Vagina (tissue), 2 donors: ENCODE measurements around the gene CA4.
"Not testable (repeated sequence)": the region's sequence is repeated elsewhere in the genome, so short reads cannot be mapped to it uniquely, and the experiment has no call there.

ENCODE experiments used
- POLR2A ChIP-seq, 2 donors: fragments of 450-650 bp; IDR thresholded peaks; one replicate each; pipeline ENCODE4 v1.6.1; 2017; ENCODE audit warnings: antibody characterized with exemption in 2 of 2, mild to moderate bottlenecking in 2 of 2, moderate library complexity in 2 of 2
- TF ChIP-seq, protein P1 (sequence below), 3 experiments: fragments of 450-650 bp in 2 of 3; fragments of 200-600 bp in 1 of 3; sonication (generic) in 1 of 3; IDR thresholded peaks; one replicate each; pipeline ENCODE4 v1.5.1; 2017 to 2019; ENCODE audit warnings: antibody characterized with exemption in 3 of 3, mild to moderate bottlenecking in 2 of 3, moderate library complexity in 2 of 3

DNA sequence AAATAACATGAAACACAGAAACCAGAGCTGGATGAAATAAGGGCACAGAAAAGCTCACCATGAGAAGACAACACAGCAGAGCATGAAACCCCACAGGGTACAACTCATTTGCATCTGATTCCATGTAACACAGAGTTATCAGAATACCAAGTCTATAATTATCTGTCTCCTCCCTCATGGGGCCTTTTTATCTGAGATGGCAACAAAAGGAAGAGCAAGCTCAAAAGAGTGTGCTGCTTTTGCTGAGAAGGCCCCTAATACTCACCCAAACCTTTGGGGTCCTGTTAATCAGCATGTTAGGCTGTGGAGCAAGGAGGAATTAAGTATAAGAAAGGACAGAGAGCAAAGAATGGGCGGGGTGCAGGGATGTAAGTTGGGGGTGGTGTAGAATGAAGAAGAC, 36.6 kb downstream of the CA4 start:
- TF ChIP-seq, protein P1, sequence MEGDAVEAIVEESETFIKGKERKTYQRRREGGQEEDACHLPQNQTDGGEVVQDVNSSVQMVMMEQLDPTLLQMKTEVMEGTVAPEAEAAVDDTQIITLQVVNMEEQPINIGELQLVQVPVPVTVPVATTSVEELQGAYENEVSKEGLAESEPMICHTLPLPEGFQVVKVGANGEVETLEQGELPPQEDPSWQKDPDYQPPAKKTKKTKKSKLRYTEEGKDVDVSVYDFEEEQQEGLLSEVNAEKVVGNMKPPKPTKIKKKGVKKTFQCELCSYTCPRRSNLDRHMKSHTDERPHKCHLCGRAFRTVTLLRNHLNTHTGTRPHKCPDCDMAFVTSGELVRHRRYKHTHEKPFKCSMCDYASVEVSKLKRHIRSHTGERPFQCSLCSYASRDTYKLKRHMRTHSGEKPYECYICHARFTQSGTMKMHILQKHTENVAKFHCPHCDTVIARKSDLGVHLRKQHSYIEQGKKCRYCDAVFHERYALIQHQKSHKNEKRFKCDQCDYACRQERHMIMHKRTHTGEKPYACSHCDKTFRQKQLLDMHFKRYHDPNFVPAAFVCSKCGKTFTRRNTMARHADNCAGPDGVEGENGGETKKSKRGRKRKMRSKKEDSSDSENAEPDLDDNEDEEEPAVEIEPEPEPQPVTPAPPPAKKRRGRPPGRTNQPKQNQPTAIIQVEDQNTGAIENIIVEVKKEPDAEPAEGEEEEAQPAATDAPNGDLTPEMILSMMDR (IDR thresholded peaks at IDR 0.05): not testable (repeated sequence)
- TF ChIP-seq POLR2A (IDR thresholded peaks at IDR 0.05): not testable (repeated sequence)
